Activated CD4-positive, alpha-beta T cell treated with anti-CD3 and anti-CD28 coated beads, Interleukin-2, amount 10 ng/mL, durations not matched to agents 7 days and 5 days (primary cell): ENCODE measurements around the gene B3GLCT. TPM values are rescaled to one million over a fixed set of nuclear protein-coding genes. Genes with fewer than 3 reads are reported as not detected.

Source experiments
- CTCF ChIA-PET: fragments of 350-600 bp; sonication (Branson Sonifier 250); formaldehyde crosslinking; loops from one replicate; lab custom pipeline; 2021; ENCODE audit warnings: antibody characterized with exemption; lab: Charles Lee
- POLR2A ChIA-PET: fragments of 350-600 bp; sonication (Branson Sonifier 250); formaldehyde crosslinking; loops from one replicate; lab custom pipeline; 2021; ENCODE audit warnings: antibody characterized with exemption; lab: Charles Lee
- DNase-seq: peaks from one replicate; pipeline ENCODE4 v3.0.0-alpha.2; 2020
- H3K27ac Mint-ChIP-seq: one replicate; pipeline ENCODE4 v1.8.0; 2021; ENCODE audit warnings: mild to moderate bottlenecking, moderate library complexity, mixed read lengths
- H3K27me3 Mint-ChIP-seq: one replicate; pipeline ENCODE4 v1.8.0; 2021; ENCODE audit warnings: mixed read lengths
- H3K36me3 Mint-ChIP-seq: one replicate; pipeline ENCODE4 v1.8.0; 2021; ENCODE audit warnings: low read depth, mixed read lengths
- H3K4me1 Mint-ChIP-seq: one replicate; pipeline ENCODE4 v1.8.0; 2021; ENCODE audit warnings: mixed read lengths
- H3K4me3 Mint-ChIP-seq: one replicate; pipeline ENCODE4 v1.8.0; 2021; ENCODE audit warnings: mild to moderate bottlenecking, moderate library complexity, mixed read lengths
- H3K9me3 Mint-ChIP-seq: one replicate; pipeline ENCODE4 v1.8.0; 2021; ENCODE audit warnings: mixed read lengths
- total RNA-seq, 2 experiments: library from RNA; stranded (reverse); gene quantifications; one replicate each; pipeline ENCODE4 v1.2.3, GENCODE V29; 2021

B3GLCT gene
- total RNA-seq, 2 experiments from 2014 or later, result 4.7 to 5.4 TPM

GRCh38 chr13:31351376-31351775 lies 151.6 kb downstream of the B3GLCT start:
- H3K9me3 Mint-ChIP-seq, result peaks cover 14% of the 10 kb centered on the region
- ChIA-PET CTCF (no interaction called here), POLR2A (no interaction called here)
- H3K36me3 Mint-ChIP-seq, result no peaks in the 10 kb centered on the region
- H3K4me1 Mint-ChIP-seq, result no peaks in the 10 kb centered on the region
- DNase-seq, result no peak
- no peak overlapping the region for H3K27ac Mint-ChIP-seq
- H3K4me3 Mint-ChIP-seq, result no peak overlapping the region
- H3K27me3 Mint-ChIP-seq, result peaks cover 8% of the 10 kb centered on the region

- no peak overlapping the region for H3K4me3 Mint-ChIP-seq
- no peak for DNase-seq
- H3K27ac Mint-ChIP-seq, result no peak overlapping the region
- no peaks in the 10 kb centered on the region for H3K36me3 Mint-ChIP-seq
- ChIA-PET CTCF (no interaction called here), POLR2A (no interaction called here)
- peaks cover 14% of the 10 kb centered on the region for H3K9me3 Mint-ChIP-seq
- H3K27me3 Mint-ChIP-seq, result peaks cover 8% of the 10 kb centered on the region
- H3K4me1 Mint-ChIP-seq, result no peaks in the 10 kb centered on the region
Measured at GRCh38 chr13:31352467-31352866, 152.7 kb downstream of the B3GLCT start.

GRCh38 chr13:31355001-31355400 lies 155.2 kb downstream of the B3GLCT start:
- Mint-ChIP-seq H3K27me3 (peaks cover 8% of the 10 kb centered on the region), H3K36me3 (no peaks in the 10 kb centered on the region), H3K9me3 (peaks cover 14% of the 10 kb centered on the region), H3K27ac (no peak overlapping the region), H3K4me1 (no peaks in the 10 kb centered on the region), H3K4me3 (no peak overlapping the region)
- ChIA-PET CTCF (no interaction called here), POLR2A (no interaction called here)
- DNase-seq, result no peak

- Mint-ChIP-seq H3K9me3 (peaks cover 14% of the 10 kb centered on the region), H3K4me1 (no peaks in the 10 kb centered on the region), H3K36me3 (no peaks in the 10 kb centered on the region), H3K4me3 (no peak overlapping the region), H3K27ac (no peak overlapping the region), H3K27me3 (peaks cover 2% of the 10 kb centered on the region)
- ChIA-PET CTCF (no interaction called here), POLR2A (no interaction called here)
- DNase-seq, result no peak
Measured at GRCh38 chr13:31356991-31357390, 157.2 kb downstream of the B3GLCT start.

- Mint-ChIP-seq H3K27me3 (no peaks in the 10 kb centered on the region), H3K9me3 (peaks cover 14% of the 10 kb centered on the region), H3K4me1 (no peaks in the 10 kb centered on the region), H3K36me3 (no peaks in the 10 kb centered on the region), H3K4me3 (no peak overlapping the region), H3K27ac (no peak overlapping the region)
- POLR2A ChIA-PET, result no interaction called here
- CTCF ChIA-PET, result no interaction called here
- DNase-seq, result no peak
Measured at GRCh38 chr13:31357581-31357980, 157.8 kb downstream of the B3GLCT start.

GRCh38 chr13:31361673-31362072 lies 161.9 kb downstream of the B3GLCT start:
- CTCF ChIA-PET, result no interaction called here
- POLR2A ChIA-PET, result no interaction called here
- H3K27ac Mint-ChIP-seq, result no peak overlapping the region
- no peaks in the 10 kb centered on the region for H3K27me3 Mint-ChIP-seq
- no peak overlapping the region for H3K4me3 Mint-ChIP-seq
- H3K4me1 Mint-ChIP-seq, result no peaks in the 10 kb centered on the region
- H3K9me3 Mint-ChIP-seq, result peaks cover 5% of the 10 kb centered on the region
- no peaks in the 10 kb centered on the region for H3K36me3 Mint-ChIP-seq
- DNase-seq, result no peak

- CTCF ChIA-PET, result no interaction called here
- POLR2A ChIA-PET, result no interaction called here
- DNase-seq, result no peak
- no peaks in the 10 kb centered on the region for H3K4me1 Mint-ChIP-seq
- no peaks in the 10 kb centered on the region for H3K36me3 Mint-ChIP-seq
- H3K27ac Mint-ChIP-seq, result no peak overlapping the region
- H3K27me3 Mint-ChIP-seq, result no peaks in the 10 kb centered on the region
- peaks cover 5% of the 10 kb centered on the region for H3K9me3 Mint-ChIP-seq
- H3K4me3 Mint-ChIP-seq, result no peak overlapping the region
Measured at GRCh38 chr13:31365630-31366029, 165.9 kb downstream of the B3GLCT start.

GRCh38 chr13:31367410-31367809 lies 167.6 kb downstream of the B3GLCT start:
- no peaks in the 10 kb centered on the region for H3K36me3 Mint-ChIP-seq

GRCh38 chr13:31369213-31369612 lies 169.4 kb downstream of the B3GLCT start:
- no peak overlapping the region for H3K27ac Mint-ChIP-seq
- no peaks in the 10 kb centered on the region for H3K4me1 Mint-ChIP-seq
- no peaks in the 10 kb centered on the region for H3K27me3 Mint-ChIP-seq
- H3K9me3 Mint-ChIP-seq, result peaks cover 5% of the 10 kb centered on the region
- DNase-seq, result no peak
- CTCF ChIA-PET, result no interaction called here
- no peaks in the 10 kb centered on the region for H3K36me3 Mint-ChIP-seq
- no peak overlapping the region for H3K4me3 Mint-ChIP-seq
- POLR2A ChIA-PET, result no interaction called here

More at GRCh38 chr13:31367410-31367809, 167.6 kb downstream of the B3GLCT start:
- no peak for DNase-seq
- peaks cover 5% of the 10 kb centered on the region for H3K9me3 Mint-ChIP-seq
- CTCF ChIA-PET, result no interaction called here
- no peaks in the 10 kb centered on the region for H3K4me1 Mint-ChIP-seq
- no peaks in the 10 kb centered on the region for H3K27me3 Mint-ChIP-seq
- H3K4me3 Mint-ChIP-seq, result no peak overlapping the region
- H3K27ac Mint-ChIP-seq, result no peak overlapping the region
- POLR2A ChIA-PET, result no interaction called here

- POLR2A ChIA-PET, result no interaction called here
- H3K27ac Mint-ChIP-seq, result no peak overlapping the region
- H3K27me3 Mint-ChIP-seq, result no peaks in the 10 kb centered on the region
Measured at GRCh38 chr13:31372454-31372853, 172.7 kb downstream of the B3GLCT start.

GRCh38 chr13:31374682-31375081 lies 174.9 kb downstream of the B3GLCT start:
- ChIA-PET POLR2A (no interaction called here), CTCF (interaction anchor here (0.9 kb wide), 1 partner anchor 9 kb away, joined by 4 read pairs; no protein-coding TSS in a partner anchor)
- Mint-ChIP-seq H3K9me3 (no peaks in the 10 kb centered on the region), H3K27ac (no peak overlapping the region), H3K4me3 (no peak overlapping the region), H3K36me3 (no peaks in the 10 kb centered on the region), H3K27me3 (peaks cover 3% of the 10 kb centered on the region), H3K4me1 (no peaks in the 10 kb centered on the region)
- no peak for DNase-seq

More at GRCh38 chr13:31372454-31372853, 172.7 kb downstream of the B3GLCT start:
- no peak for DNase-seq
- Mint-ChIP-seq H3K4me1 (no peaks in the 10 kb centered on the region), H3K9me3 (no peaks in the 10 kb centered on the region), H3K4me3 (no peak overlapping the region), H3K36me3 (no peaks in the 10 kb centered on the region)
- CTCF ChIA-PET, result interaction anchor here (1.4 kb wide), 1 partner anchor 24 kb away, joined by 4 read pairs; no protein-coding TSS in a partner anchor

GRCh38 chr13:31377946-31378345 lies 178.2 kb downstream of the B3GLCT start:
- peaks cover 12% of the 10 kb centered on the region for H3K27me3 Mint-ChIP-seq
- H3K27ac Mint-ChIP-seq, result no peak overlapping the region
- POLR2A ChIA-PET, result no interaction called here
- no peak overlapping the region for H3K4me3 Mint-ChIP-seq
- H3K9me3 Mint-ChIP-seq, result no peaks in the 10 kb centered on the region
- CTCF ChIA-PET, result no interaction called here
- DNase-seq, result no peak
- no peaks in the 10 kb centered on the region for H3K4me1 Mint-ChIP-seq
- no peaks in the 10 kb centered on the region for H3K36me3 Mint-ChIP-seq

- ChIA-PET CTCF (interaction anchor here (0.6 kb wide), 1 partner anchor 396 kb away, joined by 3 read pairs; no protein-coding TSS in a partner anchor), POLR2A (no interaction called here)
- Mint-ChIP-seq H3K27me3 (peaks cover 14% of the 10 kb centered on the region), H3K9me3 (no peaks in the 10 kb centered on the region), H3K4me1 (no peaks in the 10 kb centered on the region), H3K36me3 (no peaks in the 10 kb centered on the region), H3K27ac (no peak overlapping the region), H3K4me3 (no peak overlapping the region)
- DNase-seq, result no peak
Measured at GRCh38 chr13:31380715-31381114, 180.9 kb downstream of the B3GLCT start.
